ENCODE data around the gene PTGES3.
A peak's percentile ranks its signal among the peaks of the same experiment; 100 is the strongest.

PTGES3 gene

DNA sequence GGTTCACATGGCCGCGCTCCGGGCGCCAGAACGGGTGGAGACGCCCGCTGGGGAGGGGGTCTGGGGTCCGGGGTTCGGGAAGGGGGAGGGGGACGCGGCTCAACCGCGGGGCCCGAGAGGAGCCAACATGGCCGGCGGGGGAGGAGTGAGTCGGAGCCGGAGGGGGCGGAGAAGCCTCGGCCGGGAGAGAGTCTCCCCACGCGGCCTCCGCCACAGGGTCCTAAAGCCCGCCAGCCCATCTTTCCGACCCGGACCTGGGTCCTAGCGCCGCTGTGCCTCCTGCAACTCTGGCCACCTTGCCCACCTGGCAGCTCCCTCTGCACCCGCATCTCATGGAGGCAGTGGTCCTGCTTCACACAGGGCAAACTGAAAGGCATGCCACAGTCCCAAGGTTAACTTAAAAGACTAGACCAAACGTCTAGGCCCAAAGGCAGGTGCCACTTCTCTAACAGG lies 57.9 kb downstream of the PTGES3 start, which contains the start of gene BAZ2A:
Gene BAZ2A (minus strand): TSS at position 147 of the 453 bp plus-strand sequence. CDS start 12,796 bp downstream, outside the sequence.
- peak; percentile 20 to 96 (median 86) for DNase-seq

- peak in 36 of 58 donors; percentile 24 to 65 (median 46) for DNase-seq
These were observed 58.5 kb downstream of the PTGES3 start for GRCh38 chr12:56629459-56630179.

DNA sequence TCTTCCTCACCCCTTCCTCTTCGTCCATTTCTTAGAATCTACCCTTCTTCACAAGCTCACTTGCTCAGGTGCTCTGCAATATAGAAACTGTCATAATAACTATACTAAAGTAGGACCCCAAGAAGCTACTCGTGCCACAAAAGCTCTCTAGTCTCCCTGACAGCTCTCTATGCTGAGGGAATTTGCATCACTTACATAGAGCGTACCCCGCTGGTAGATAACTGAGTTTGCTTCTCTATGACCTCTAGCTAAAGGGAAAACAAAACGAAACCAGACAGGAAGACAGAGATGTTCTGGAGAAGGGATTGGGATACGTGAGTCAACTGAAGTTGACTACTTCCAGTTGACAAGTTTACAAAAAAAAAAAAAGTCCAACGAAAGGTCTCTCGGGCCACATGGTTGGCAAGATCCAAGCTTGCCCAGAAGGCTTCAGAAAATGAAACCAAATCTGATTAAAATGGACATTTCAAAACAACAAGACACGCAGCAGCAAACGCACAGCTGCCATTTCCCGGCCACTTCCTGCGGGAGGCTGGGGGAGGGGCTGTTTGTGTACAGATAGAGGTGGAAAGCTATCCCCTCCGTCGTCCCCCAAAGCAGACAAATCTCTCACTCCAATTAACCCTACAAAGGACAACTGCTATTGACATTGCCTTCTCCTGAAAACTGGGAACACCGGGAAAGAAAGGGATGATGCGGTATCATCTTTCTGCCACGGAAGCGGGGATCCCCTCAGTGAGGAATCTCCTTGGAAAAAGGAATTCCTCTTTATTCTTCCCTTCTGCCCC lies 59.2 kb downstream of the PTGES3 start:
- peak in 52 of 58 donors; percentile 11 to 74 (median 35) for DNase-seq

DNA sequence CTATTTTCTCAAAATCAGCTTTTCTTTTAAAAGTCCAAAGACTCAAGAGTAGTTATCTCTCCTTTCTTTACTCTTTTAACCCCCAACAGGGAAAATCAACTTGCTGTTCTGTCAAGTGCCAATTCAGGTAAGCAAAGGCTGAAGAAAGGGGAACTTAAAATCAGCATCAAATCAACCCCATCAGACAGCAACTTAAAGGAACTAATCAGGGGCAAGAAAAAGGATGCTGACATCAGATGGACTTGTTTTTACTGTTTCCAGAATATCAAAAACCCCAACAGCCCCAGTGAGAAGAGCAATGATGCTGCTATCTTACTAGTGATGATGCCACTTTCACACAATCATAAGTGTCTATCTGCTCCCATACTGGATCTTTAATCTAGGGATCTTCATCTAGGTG lies 61.4 kb downstream of the PTGES3 start:
- no peak for DNase-seq

DNA sequence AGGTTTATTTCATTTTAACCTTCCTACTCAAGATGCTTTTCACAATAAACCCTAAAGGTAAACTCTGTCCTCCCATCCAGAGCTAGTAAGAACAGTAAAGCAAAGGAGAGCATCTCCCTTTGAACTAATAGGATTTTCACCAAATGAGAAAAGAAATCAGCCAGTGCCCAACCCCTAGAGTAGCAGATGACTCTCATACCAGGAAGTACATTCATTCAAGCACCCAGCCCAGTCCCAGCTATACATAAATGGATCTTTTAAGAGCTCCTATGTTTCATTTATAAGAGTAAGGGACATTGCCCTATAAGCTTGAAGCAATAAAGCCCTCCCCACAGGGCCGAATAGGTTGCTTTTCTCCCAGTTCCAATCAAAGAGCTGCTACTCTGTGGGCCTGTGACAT lies 65.5 kb downstream of the PTGES3 start:
- DNase-seq: no peak

- DNase-seq: no peak
These were observed 71.2 kb downstream of the PTGES3 start for GRCh38 chr12:56616925-56617324.

GRCh38 chr12:56616244-56616643 lies 71.8 kb downstream of the PTGES3 start:
- peak in 2 of 58 donors; percentile 5 to 28 for DNase-seq

DNA sequence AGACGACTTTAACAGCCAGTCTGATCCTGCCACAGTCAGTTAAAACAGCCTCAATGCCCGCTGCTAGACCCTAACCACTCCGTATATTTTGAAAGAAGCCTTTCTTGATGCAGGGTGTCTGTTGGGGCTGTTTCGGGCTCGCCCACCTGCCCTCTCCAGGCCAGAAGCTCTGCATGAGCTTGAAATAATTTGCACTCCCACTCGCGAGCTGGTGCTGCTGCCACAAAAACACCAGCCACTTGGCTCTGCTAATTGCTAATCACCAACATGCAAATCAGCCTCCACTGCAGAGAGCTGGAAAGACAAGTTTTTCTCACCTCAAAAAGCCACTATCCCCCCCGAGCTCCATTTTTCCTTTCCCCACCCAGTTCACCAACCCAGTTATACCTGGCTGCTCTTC lies 73.5 kb downstream of the PTGES3 start:
- peak in 23 of 58 donors; percentile 5 to 68 (median 33) for DNase-seq

All from anterior cingulate cortex (tissue), 58 donors.